ENCODE measurements around the gene CEP72. TPM values are rescaled to one million over a fixed set of nuclear protein-coding genes. Genes with fewer than 3 reads are reported as not detected.

CEP72 gene
- total RNA-seq, 1 donor from 2014 or later: 5.2 TPM

- no peaks in the 10 kb centered on the region for H3K4me1 ChIP-seq (ENCODE audit: control insufficient read depth in 3 of 3, insufficient read depth in 3 of 3, low read length in 3 of 3)
- H3K9ac ChIP-seq (ENCODE audit: low read depth in 1 of 3, low read length in 3 of 3): no peak overlapping the region
- peaks cover 31 to 48% (median 46%) of the 10 kb centered on the region in 3 donors for H3K36me3 ChIP-seq (ENCODE audit: control insufficient read depth in 3 of 3, insufficient read depth in 3 of 3, low read length in 3 of 3)
- H3K27me3 ChIP-seq (ENCODE audit: control insufficient read depth in 3 of 3, insufficient read depth in 3 of 3, low read length in 3 of 3): no peaks in the 10 kb centered on the region
- H3K4me3 ChIP-seq (ENCODE audit: low read length in 3 of 3): no peak overlapping the region
- no peaks in the 10 kb centered on the region for H3K9me3 ChIP-seq (ENCODE audit: control insufficient read depth in 3 of 3, low read length in 3 of 3)
- H3K27ac ChIP-seq (ENCODE audit: low read depth, low read length): no peak overlapping the region
Measured at GRCh38 chr5:662751-663435, 50.8 kb downstream of the CEP72 start.

GRCh38 chr5:663436-664342, 51.5 kb downstream of the CEP72 start:
- Histone ChIP-seq H3K9ac (ENCODE audit: low read depth in 1 of 3, low read length in 3 of 3) (no peak overlapping the region), H3K4me3 (ENCODE audit: low read length in 3 of 3) (no peak overlapping the region), H3K36me3 (ENCODE audit: control insufficient read depth in 3 of 3, insufficient read depth in 3 of 3, low read length in 3 of 3) (peaks cover 31 to 44% (median 44%) of the 10 kb centered on the region in 3 donors), H3K27me3 (ENCODE audit: control insufficient read depth in 3 of 3, insufficient read depth in 3 of 3, low read length in 3 of 3) (no peaks in the 10 kb centered on the region), H3K27ac (ENCODE audit: low read depth, low read length) (no peak overlapping the region), H3K4me1 (ENCODE audit: control insufficient read depth in 3 of 3, insufficient read depth in 3 of 3, low read length in 3 of 3) (no peaks in the 10 kb centered on the region), H3K9me3 (ENCODE audit: control insufficient read depth in 3 of 3, low read length in 3 of 3) (no peaks in the 10 kb centered on the region)

GRCh38 chr5:664343-664993, 52.3 kb downstream of the CEP72 start:
- H3K9me3 ChIP-seq (ENCODE audit: control insufficient read depth in 3 of 3, low read length in 3 of 3): no peaks in the 10 kb centered on the region
- H3K4me3 ChIP-seq (ENCODE audit: low read length in 3 of 3): no peak overlapping the region
- H3K27ac ChIP-seq (ENCODE audit: low read depth, low read length): no peak overlapping the region
- no peak overlapping the region for H3K9ac ChIP-seq (ENCODE audit: low read depth in 1 of 3, low read length in 3 of 3)
- H3K4me1 ChIP-seq (ENCODE audit: control insufficient read depth in 3 of 3, insufficient read depth in 3 of 3, low read length in 3 of 3): peaks cover 0 to 2% (median 0%) of the 10 kb centered on the region in 3 donors
- peaks cover 30 to 44% (median 42%) of the 10 kb centered on the region in 3 donors for H3K36me3 ChIP-seq (ENCODE audit: control insufficient read depth in 3 of 3, insufficient read depth in 3 of 3, low read length in 3 of 3)
- H3K27me3 ChIP-seq (ENCODE audit: control insufficient read depth in 3 of 3, insufficient read depth in 3 of 3, low read length in 3 of 3): no peaks in the 10 kb centered on the region

GRCh38 chr5:664994-665360, 52.8 kb downstream of the CEP72 start:
- peaks cover 29 to 40% (median 37%) of the 10 kb centered on the region in 3 donors for H3K36me3 ChIP-seq (ENCODE audit: control insufficient read depth in 3 of 3, insufficient read depth in 3 of 3, low read length in 3 of 3)
- no peak overlapping the region for H3K27ac ChIP-seq (ENCODE audit: low read depth, low read length)
- H3K4me3 ChIP-seq (ENCODE audit: low read length in 3 of 3): no peak overlapping the region
- no peak overlapping the region for H3K9ac ChIP-seq (ENCODE audit: low read depth in 1 of 3, low read length in 3 of 3)
- H3K4me1 ChIP-seq (ENCODE audit: control insufficient read depth in 3 of 3, insufficient read depth in 3 of 3, low read length in 3 of 3): peaks cover 0 to 2% (median 0%) of the 10 kb centered on the region in 3 donors
- H3K9me3 ChIP-seq (ENCODE audit: control insufficient read depth in 3 of 3, low read length in 3 of 3): no peaks in the 10 kb centered on the region
- no peaks in the 10 kb centered on the region for H3K27me3 ChIP-seq (ENCODE audit: control insufficient read depth in 3 of 3, insufficient read depth in 3 of 3, low read length in 3 of 3)

- H3K27me3 ChIP-seq (ENCODE audit: control insufficient read depth in 3 of 3, insufficient read depth in 3 of 3, low read length in 3 of 3): no peaks in the 10 kb centered on the region
Measured at GRCh38 chr5:665541-665955, 53.4 kb downstream of the CEP72 start.

GRCh38 chr5:665956-666711, 54.0 kb downstream of the CEP72 start:
- Histone ChIP-seq H3K4me3 (ENCODE audit: low read length in 3 of 3) (no peak overlapping the region), H3K4me1 (ENCODE audit: control insufficient read depth in 3 of 3, insufficient read depth in 3 of 3, low read length in 3 of 3) (peaks cover 0 to 3% (median 2%) of the 10 kb centered on the region in 3 donors), H3K36me3 (ENCODE audit: control insufficient read depth in 3 of 3, insufficient read depth in 3 of 3, low read length in 3 of 3) (peaks cover 27 to 34% (median 32%) of the 10 kb centered on the region in 3 donors), H3K9me3 (ENCODE audit: control insufficient read depth in 3 of 3, low read length in 3 of 3) (no peaks in the 10 kb centered on the region), H3K27me3 (ENCODE audit: control insufficient read depth in 3 of 3, insufficient read depth in 3 of 3, low read length in 3 of 3) (no peaks in the 10 kb centered on the region), H3K27ac (ENCODE audit: low read depth, low read length) (no peak overlapping the region), H3K9ac (ENCODE audit: low read depth in 1 of 3, low read length in 3 of 3) (no peak overlapping the region)

More at GRCh38 chr5:665541-665955, 53.4 kb downstream of the CEP72 start:
- H3K9me3 ChIP-seq (ENCODE audit: control insufficient read depth in 3 of 3, low read length in 3 of 3): no peaks in the 10 kb centered on the region
- H3K9ac ChIP-seq (ENCODE audit: low read depth in 1 of 3, low read length in 3 of 3): no peak overlapping the region
- H3K4me3 ChIP-seq (ENCODE audit: low read length in 3 of 3): no peak overlapping the region
- peaks cover 0 to 2% (median 0%) of the 10 kb centered on the region in 3 donors for H3K4me1 ChIP-seq (ENCODE audit: control insufficient read depth in 3 of 3, insufficient read depth in 3 of 3, low read length in 3 of 3)
- H3K36me3 ChIP-seq (ENCODE audit: control insufficient read depth in 3 of 3, insufficient read depth in 3 of 3, low read length in 3 of 3): peaks cover 29 to 37% (median 34%) of the 10 kb centered on the region in 3 donors
- H3K27ac ChIP-seq (ENCODE audit: low read depth, low read length): no peak overlapping the region

GRCh38 chr5:666816-667498, 54.8 kb downstream of the CEP72 start:
- Histone ChIP-seq H3K4me3 (ENCODE audit: low read length in 3 of 3) (no peak overlapping the region), H3K9ac (ENCODE audit: low read depth in 1 of 3, low read length in 3 of 3) (no peak overlapping the region), H3K27me3 (ENCODE audit: control insufficient read depth in 3 of 3, insufficient read depth in 3 of 3, low read length in 3 of 3) (no peaks in the 10 kb centered on the region), H3K27ac (ENCODE audit: low read depth, low read length) (no peak overlapping the region), H3K36me3 (ENCODE audit: control insufficient read depth in 3 of 3, insufficient read depth in 3 of 3, low read length in 3 of 3) (peaks cover 23 to 26% (median 25%) of the 10 kb centered on the region in 3 donors), H3K9me3 (ENCODE audit: control insufficient read depth in 3 of 3, low read length in 3 of 3) (no peaks in the 10 kb centered on the region), H3K4me1 (ENCODE audit: control insufficient read depth in 3 of 3, insufficient read depth in 3 of 3, low read length in 3 of 3) (peaks cover 8 to 11% (median 10%) of the 10 kb centered on the region in 3 donors)

GRCh38 chr5:668283-668995, 56.3 kb downstream of the CEP72 start:
- Histone ChIP-seq H3K4me3 (ENCODE audit: low read length in 3 of 3) (no peak overlapping the region), H3K9me3 (ENCODE audit: control insufficient read depth in 3 of 3, low read length in 3 of 3) (no peaks in the 10 kb centered on the region), H3K27me3 (ENCODE audit: control insufficient read depth in 3 of 3, insufficient read depth in 3 of 3, low read length in 3 of 3) (no peaks in the 10 kb centered on the region), H3K36me3 (ENCODE audit: control insufficient read depth in 3 of 3, insufficient read depth in 3 of 3, low read length in 3 of 3) (peaks cover 13 to 16% (median 15%) of the 10 kb centered on the region in 3 donors), H3K27ac (ENCODE audit: low read depth, low read length) (no peak overlapping the region), H3K4me1 (ENCODE audit: control insufficient read depth in 3 of 3, insufficient read depth in 3 of 3, low read length in 3 of 3) (peaks cover 23 to 26% (median 25%) of the 10 kb centered on the region in 3 donors), H3K9ac (ENCODE audit: low read depth in 1 of 3, low read length in 3 of 3) (no peak overlapping the region)
